PFSK-1 (cell line): ENCODE data around the gene NUDT8.

Experiments
- FOXP2 ChIP-seq: optimal IDR thresholded peaks from 2 replicates; pipeline ENCODE3; 2011; ENCODE audit warnings: borderline replicate concordance, control low read depth, inconsistent platforms; ENCODE audit not compliant: insufficient read depth; ENCODE audit errors: extremely low read length, extremely low read depth
- POLR2AphosphoS5 ChIP-seq: IDR thresholded peaks from 2 replicates; pipeline ENCODE4 v1.6.1; 2012; ENCODE audit warnings: low read depth, mild to moderate bottlenecking, control low read depth, low read length, moderate library complexity
- REST ChIP-seq, 2 experiments: IDR thresholded peaks; 2 replicates each; pipeline versions ENCODE4 v1.6.1 to v1.8.0; 2011 to 2012; ENCODE audit warnings: low read depth in 2 of 2, low read length in 2 of 2, control low read depth in 1 of 2, inconsistent platforms in 1 of 2, mild to moderate bottlenecking in 1 of 2, moderate library complexity in 1 of 2; ENCODE audit not compliant: insufficient read depth in 1 of 2
- SIN3A ChIP-seq: IDR thresholded peaks from 2 replicates; pipeline ENCODE4 v1.6.1; 2012; ENCODE audit warnings: mild to moderate bottlenecking, low read length, moderate library complexity, borderline replicate concordance; ENCODE audit not compliant: insufficient read depth

- TF ChIP-seq POLR2AphosphoS5 (no peak), FOXP2 (no peak), REST (IDR thresholded peaks at IDR 0.05; ENCODE audit: insufficient read depth in 1 of 2, low read depth in 2 of 2, low read length in 2 of 2) (no peak), SIN3A (no peak)
Observed at GRCh38 chr11:67651976-67652781, 22.4 kb upstream of the NUDT8 start.
